ENCODE measurements around the gene RFTN1.

Gene RFTN1

GRCh38 chr3:16528581-16528993, 15.1 kb upstream of the RFTN1 start:
- DNase-seq (ENCODE audit: low read depth in 2 of 2, low spot score in 1 of 2), result no peak

DNA sequence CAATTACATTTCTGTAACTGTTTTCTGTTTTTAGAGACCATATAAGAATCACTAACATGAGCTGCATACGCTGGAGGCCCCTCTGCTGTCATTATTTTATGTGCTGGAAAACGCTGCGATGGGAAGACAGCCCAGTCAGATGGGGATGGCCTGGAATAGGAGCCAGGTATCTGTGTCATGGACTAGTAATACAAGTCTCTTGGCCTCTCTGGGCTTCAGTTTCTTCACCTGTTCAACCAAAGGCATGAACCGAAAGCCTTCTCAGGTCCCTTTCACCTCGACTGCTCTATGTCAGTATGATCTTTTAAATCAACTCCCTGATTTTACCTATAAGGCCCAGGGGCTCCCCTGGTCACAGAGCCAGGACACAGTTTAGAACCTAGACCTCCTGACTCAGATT, 14.6 kb upstream of the RFTN1 start:
- DNase-seq (ENCODE audit: low read depth in 2 of 2, low spot score in 1 of 2), result no peak

DNA sequence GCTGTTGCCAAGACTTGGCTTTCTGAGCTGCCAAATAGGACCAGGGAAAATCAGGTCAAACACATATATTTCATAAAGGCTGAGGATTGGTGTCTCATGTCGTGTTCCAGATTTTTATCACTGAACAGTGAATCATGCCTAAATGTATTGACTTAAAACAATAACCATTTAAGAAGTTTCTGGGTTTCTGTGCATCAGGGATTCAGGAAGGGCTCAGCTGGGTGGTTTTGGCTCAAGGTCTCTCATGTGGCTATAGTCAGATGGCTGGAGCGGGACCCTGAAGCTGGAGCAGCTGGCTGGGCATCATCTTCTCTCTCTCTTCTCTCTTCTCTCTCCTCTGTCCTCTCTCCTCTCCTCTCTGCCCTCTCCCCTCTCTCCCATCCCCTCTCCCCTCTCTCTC, 10.7 kb upstream of the RFTN1 start:
- no peak for DNase-seq (ENCODE audit: low read depth in 2 of 2, low spot score in 1 of 2)

- no peak for DNase-seq (ENCODE audit: low read depth in 2 of 2, low spot score in 1 of 2)
Observed at GRCh38 chr3:16523778-16524177, 10.3 kb upstream of the RFTN1 start.

DNA sequence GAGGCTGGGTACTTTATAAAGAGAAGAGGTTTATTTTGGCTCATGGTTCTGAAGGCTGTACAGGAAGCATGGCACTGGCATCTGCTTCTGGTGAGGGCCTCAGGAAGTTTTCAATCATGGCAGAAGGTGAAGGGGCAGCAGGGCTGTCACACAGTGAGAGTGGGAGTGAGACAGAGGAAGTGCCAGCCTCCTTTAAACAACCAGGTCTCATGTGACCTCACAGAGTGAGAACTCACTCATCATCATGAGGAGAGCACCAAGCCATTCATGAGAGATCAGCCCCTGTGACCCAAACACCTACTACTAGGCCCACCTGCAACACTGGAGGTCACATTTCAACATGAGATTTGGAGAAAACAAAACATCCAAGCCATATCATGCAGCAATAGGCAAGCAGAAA, 9.3 kb upstream of the RFTN1 start:
- no peak for DNase-seq (ENCODE audit: low read depth in 2 of 2, low spot score in 1 of 2)

DNA sequence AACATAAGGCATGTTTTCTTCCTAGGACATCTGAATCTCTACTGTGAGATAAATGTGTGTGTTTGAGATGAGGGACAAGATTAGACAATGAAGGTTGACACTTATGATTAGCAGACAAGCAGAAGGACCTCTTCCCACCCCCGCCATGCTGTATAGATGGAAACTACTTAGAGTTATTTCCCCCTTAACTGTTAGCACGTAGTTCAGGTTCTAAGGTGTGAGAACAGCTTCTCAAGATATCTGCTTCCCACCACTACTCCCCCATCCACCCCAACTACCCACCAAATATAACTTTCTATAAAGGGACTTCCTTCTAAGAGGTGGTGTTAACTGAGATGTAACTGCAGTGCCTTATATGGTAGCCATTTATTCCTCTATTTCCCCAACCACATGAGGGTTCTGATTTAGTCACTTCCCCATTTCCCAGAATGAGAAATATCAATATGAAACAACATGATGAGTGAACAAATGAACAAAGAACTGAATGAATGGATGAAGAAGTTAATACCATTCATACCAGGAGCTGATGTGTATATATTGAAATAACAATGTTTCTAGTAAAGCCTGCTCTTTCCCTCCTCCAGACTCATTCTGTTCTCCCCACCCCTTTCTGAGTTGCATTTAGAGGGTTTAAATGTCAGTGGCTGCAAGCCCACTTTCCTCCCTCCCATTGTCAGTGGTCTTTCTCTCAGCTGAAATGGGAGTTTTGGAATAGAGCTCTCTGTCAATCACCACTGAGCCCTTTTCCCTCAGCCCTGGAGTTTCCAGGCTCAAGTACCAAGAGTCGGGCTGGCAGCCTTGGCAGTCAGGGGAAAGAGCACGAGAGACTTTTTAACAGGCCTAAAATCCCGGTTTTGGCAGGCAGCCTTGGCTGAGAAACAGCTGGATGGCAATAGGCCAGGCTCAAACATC, 7.7 kb upstream of the RFTN1 start:
- no peak for DNase-seq (ENCODE audit: low read depth in 2 of 2, low spot score in 1 of 2)

GRCh38 chr3:16520241-16520969, 6.9 kb upstream of the RFTN1 start:
- no peak for DNase-seq (ENCODE audit: low read depth in 2 of 2, low spot score in 1 of 2)

DNA sequence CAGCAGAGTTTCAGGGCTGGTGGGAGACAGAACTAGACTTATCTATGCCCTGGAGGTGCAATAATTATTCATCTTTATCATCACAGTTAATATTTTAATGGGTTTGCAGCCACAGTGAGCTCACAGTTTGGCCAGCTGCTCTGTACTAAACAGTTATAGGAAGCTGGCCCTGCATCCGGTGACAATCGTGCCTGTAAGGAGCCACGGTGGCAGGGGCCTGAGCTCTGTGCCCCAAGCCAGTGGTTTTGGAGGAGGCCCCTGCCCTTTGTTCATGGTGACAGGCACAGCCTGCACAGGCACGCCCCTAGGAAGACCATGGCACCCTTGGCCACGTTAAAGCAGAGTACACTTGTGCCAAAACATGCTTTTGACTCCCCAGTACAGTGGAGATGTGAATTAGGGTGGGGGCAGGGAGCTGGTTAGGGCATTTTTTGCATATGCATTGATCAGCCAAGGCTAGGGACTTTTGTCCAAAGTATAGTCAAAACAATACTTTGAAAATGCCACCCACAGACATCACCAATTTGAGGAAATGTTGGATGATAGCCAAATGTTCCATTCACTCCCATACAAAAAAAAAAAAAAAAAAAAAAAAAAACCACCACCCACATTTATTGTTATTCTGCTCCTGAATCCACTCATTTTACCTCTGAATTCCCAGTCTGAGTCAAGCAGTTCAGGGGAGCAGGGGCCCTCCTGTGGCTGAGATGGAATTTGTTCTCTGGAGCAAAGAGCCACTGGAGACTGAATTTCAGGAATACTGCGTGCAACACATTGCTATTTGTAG, 3.4 kb upstream of the RFTN1 start:
- no peak for DNase-seq (ENCODE audit: low read depth in 2 of 2, low spot score in 1 of 2)

- no peak for DNase-seq (ENCODE audit: low read depth in 2 of 2, low spot score in 1 of 2)
Observed at GRCh38 chr3:16515885-16516420, 2.5 kb upstream of the RFTN1 start.

DNA sequence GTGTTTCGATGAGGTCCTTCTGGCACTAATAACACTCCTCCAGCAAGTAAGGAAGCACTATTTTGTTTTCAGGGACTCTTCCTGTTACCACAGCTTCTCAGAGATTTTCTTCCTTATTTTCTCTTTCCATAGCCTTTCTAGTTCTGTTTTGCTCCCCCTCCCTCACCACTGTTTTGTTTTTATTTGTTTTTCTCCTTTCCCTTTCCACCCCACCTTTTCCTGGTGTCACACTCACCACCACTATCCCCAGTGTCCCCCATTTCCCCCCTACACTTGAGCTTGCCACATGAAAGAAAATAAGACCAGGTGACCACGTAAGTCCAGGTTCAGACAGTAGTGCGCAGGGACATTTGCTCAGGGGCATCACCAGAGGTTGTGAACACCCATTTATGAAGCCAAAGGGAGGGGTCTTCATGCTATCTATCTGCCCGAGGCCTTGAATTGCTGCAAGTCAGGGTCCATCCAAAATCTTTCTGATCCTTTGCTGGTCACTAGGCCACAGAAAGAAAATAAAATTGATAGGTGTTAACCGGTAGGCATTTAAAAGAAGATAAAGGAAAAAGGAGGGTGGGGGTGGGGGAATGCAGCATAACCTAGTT, 1.4 kb upstream of the RFTN1 start:
- DNase-seq (ENCODE audit: low read depth in 2 of 2, low spot score in 1 of 2), result no peak

- no peak for DNase-seq (ENCODE audit: low read depth in 2 of 2, low spot score in 1 of 2)
Observed at GRCh38 chr3:16514021-16514700, 662 bp upstream of the RFTN1 start.

- DNase-seq (ENCODE audit: low read depth in 2 of 2, low spot score in 1 of 2), result no peak
Observed at GRCh38 chr3:16512435-16513140, 911 bp downstream of the RFTN1 start.

GRCh38 chr3:16511681-16512434, 1.6 kb downstream of the RFTN1 start:
- DNase-seq (ENCODE audit: low read depth in 2 of 2, low spot score in 1 of 2), result peak in 1 of 2 donors; percentile 55

GRCh38 chr3:16510620-16511319, 2.7 kb downstream of the RFTN1 start:
- DNase-seq (ENCODE audit: low read depth in 2 of 2, low spot score in 1 of 2), result no peak

- DNase-seq (ENCODE audit: low read depth in 2 of 2, low spot score in 1 of 2), result no peak
Observed at GRCh38 chr3:16509721-16510619, 3.5 kb downstream of the RFTN1 start.

DNA sequence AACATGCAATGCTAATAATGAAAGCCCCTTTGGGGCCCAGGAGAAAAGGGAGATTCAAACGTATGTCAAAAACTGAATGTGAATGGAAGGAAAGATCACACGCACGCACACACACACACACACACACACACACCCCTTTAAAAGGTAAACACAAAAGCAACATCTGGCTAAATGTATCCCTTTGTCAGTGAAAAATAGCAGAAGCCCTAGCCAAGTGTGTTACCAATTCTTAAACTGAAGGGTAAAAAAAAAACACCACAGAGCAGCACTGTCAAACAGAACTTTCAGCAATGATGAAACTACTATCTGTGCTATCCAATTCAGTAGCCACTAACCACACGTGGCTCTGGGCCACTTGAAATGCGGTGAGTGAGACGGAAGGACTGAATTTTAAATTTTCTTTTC, 4.9 kb downstream of the RFTN1 start:
- DNase-seq (ENCODE audit: low read depth in 2 of 2, low spot score in 1 of 2), result no peak

- no peak for DNase-seq (ENCODE audit: low read depth in 2 of 2, low spot score in 1 of 2)
Observed at GRCh38 chr3:16508243-16508578, 5.3 kb downstream of the RFTN1 start.
